NCI-H2227 treated with DMSO at 0.1 percent for 48 hours (cell line): ENCODE measurements around the gene ARAP3.
A peak's percentile ranks its signal among the peaks of the same experiment; 100 is the strongest.

Experiments
- DNase-seq: peaks from one replicate; lab custom pipeline; 2025; lab: John Stamatoyannopoulos, UW

The ARAP3 gene

GRCh38 chr5:141668601-141669265 lies 13.3 kb downstream of the ARAP3 start:
- DNase-seq = no peak

- no peak for DNase-seq
Observed at GRCh38 chr5:141665995-141666940, 15.8 kb downstream of the ARAP3 start.

GRCh38 chr5:141664733-141665461 lies 17.1 kb downstream of the ARAP3 start:
- peak; percentile 29 for DNase-seq

- DNase-seq = no peak
Observed at GRCh38 chr5:141663506-141663905, 18.5 kb downstream of the ARAP3 start.

GRCh38 chr5:141662028-141662427 lies 20.0 kb downstream of the ARAP3 start:
- DNase-seq = no peak

GRCh38 chr5:141657937-141658545 lies 24.0 kb downstream of the ARAP3 start:
- DNase-seq = no peak

GRCh38 chr5:141657404-141657803 lies 24.6 kb downstream of the ARAP3 start:
- DNase-seq = no peak

GRCh38 chr5:141656396-141656795 lies 25.6 kb downstream of the ARAP3 start:
- DNase-seq = no peak

- no peak for DNase-seq
Observed at GRCh38 chr5:141655020-141655419, 27.0 kb downstream of the ARAP3 start.

GRCh38 chr5:141654298-141654697 lies 27.7 kb downstream of the ARAP3 start:
- DNase-seq = no peak

GRCh38 chr5:141651728-141652105 lies 30.3 kb downstream of the ARAP3 start:
- DNase-seq = no peak

- DNase-seq = peak; percentile 63
Observed at GRCh38 chr5:141650851-141651727, 30.9 kb downstream of the ARAP3 start, which contains the start of gene FCHSD1. FCHSD1 (minus strand) TSS chr5:141651418; CDS start chr5:141651368, 50 bp downstream.

- no peak for DNase-seq
Observed at GRCh38 chr5:141649972-141650371, 32.1 kb downstream of the ARAP3 start.

- no peak for DNase-seq
Observed at GRCh38 chr5:141649056-141649688, 32.9 kb downstream of the ARAP3 start.

GRCh38 chr5:141647851-141648250 lies 34.2 kb downstream of the ARAP3 start:
- DNase-seq = no peak

- no peak for DNase-seq
Observed at GRCh38 chr5:141647242-141647641, 34.8 kb downstream of the ARAP3 start.

GRCh38 chr5:141646026-141646425 lies 36.0 kb downstream of the ARAP3 start:
- DNase-seq = no peak

- no peak for DNase-seq
Observed at GRCh38 chr5:141641634-141642267, 40.3 kb downstream of the ARAP3 start.

- no peak for DNase-seq
Observed at GRCh38 chr5:141640698-141641097, 41.3 kb downstream of the ARAP3 start.

- no peak for DNase-seq
Observed at GRCh38 chr5:141640051-141640415, 42.0 kb downstream of the ARAP3 start.
